ENCODE measurements around the gene HOATZ. TPM values are rescaled to one million over a fixed set of nuclear protein-coding genes. Genes with fewer than 3 reads are reported as not detected.

The HOATZ gene
- total and polyA plus RNA-seq, 2 of the 13 experiments (the other 11 are each of a cell fraction or from before 2014, with no cell fraction given), result not detected

- TF ChIP-seq NFAT5 (CRISPR knock-in tag; IDR thresholded peaks at IDR 0.05), result no peak
- TF ChIP-seq HNRNPL (IDR thresholded peaks at IDR 0.05; ENCODE audit: low read depth, low read length), result no peak
- no peak for TF ChIP-seq REL (CRISPR knock-in tag; conservative IDR thresholded peaks at IDR 0.05)
- TF ChIP-seq CREB1 (IDR thresholded peaks at IDR 0.05), result 0 out of 2 replicates have a peak, but pooled peaks have one; percentile 8
- TF ChIP-seq CREB1 (CRISPR knock-in tag; IDR thresholded peaks at IDR 0.05), result no peak
- no peak for TF ChIP-seq GRHL1 (CRISPR knock-in tag; conservative IDR thresholded peaks at IDR 0.05)
Measured at GRCh38 chr11:111586388-111586831, 71.8 kb downstream of the HOATZ start (continued).

MicroRNAs encoded within 50 kb of the gene (microRNA counts, 767-probe panel; counts per million panel counts)
- not detected for microRNA hsa-miR-34b-3p
- microRNA hsa-miR-34c-3p, result not detected
- not detected for microRNA hsa-miR-34c-5p

Small RNA genes lying within 50 kb of the gene (microRNA-seq; reads per million reads assigned to microRNA genes)
- 0.68 reads per million for gene MIR34B
- 6.3 reads per million, percentile 37 among the genes with 10 or more reads in this experiment for gene MIR34C

Small RNA genes lying within 50 kb of the gene (small RNA-seq; reads per million reads assigned to genes)
- gene MIR34B (ENCODE audit: insufficient read depth in 2 of 3, insufficient read length in 3 of 3, low read depth in 2 of 3, low replicate concordance in 1 of 3) (0 reads per million in 3 experiments), gene MIR34C (ENCODE audit: insufficient read depth in 2 of 3, insufficient read length in 3 of 3, low read depth in 2 of 3, low replicate concordance in 1 of 3) (0 reads per million in 3 experiments)

Other genes with a start within 250 kb of the HOATZ start
- gene POU2AF3, start 216.2 kb upstream of the HOATZ start, total RNA-seq (2016; rRNA removed; fragmentation: Illumina TruSeq; extraction: Trizol), result 4.9 and 7.8 TPM in 2 replicates
- gene POU2AF3, start 216.2 kb upstream of the HOATZ start, polyA plus RNA-seq (2011; rRNA removed), result 70.7 and 71.2 TPM in 2 replicates
- gene POU2AF1, start 135.5 kb upstream of the HOATZ start, total RNA-seq (2016; rRNA removed; fragmentation: Illumina TruSeq; extraction: Trizol), result 1.8 and 1.9 TPM in 2 replicates
- 3.6 and 5.3 TPM in 2 replicates for gene POU2AF1, start 135.5 kb upstream of the HOATZ start, polyA plus RNA-seq (2011; rRNA removed)
- not detected in 2 replicates for gene BTG4, start 2.4 kb upstream of the HOATZ start, total RNA-seq (2016; rRNA removed; fragmentation: Illumina TruSeq; extraction: Trizol)
- not detected in 2 replicates for gene BTG4, start 2.4 kb upstream of the HOATZ start, polyA plus RNA-seq (2011; rRNA removed)
- not detected in 2 replicates for gene LAYN, start 25.9 kb downstream of the HOATZ start, total RNA-seq (2016; rRNA removed; fragmentation: Illumina TruSeq; extraction: Trizol)
- gene LAYN, start 25.9 kb downstream of the HOATZ start, polyA plus RNA-seq (2011; rRNA removed), result 0.17 and 0.29 TPM in 2 replicates
- gene SIK2, start 87.7 kb downstream of the HOATZ start, total RNA-seq (2016; rRNA removed; fragmentation: Illumina TruSeq; extraction: Trizol), result 8.1 and 11.0 TPM in 2 replicates
- 11.5 and 15.4 TPM in 2 replicates for gene SIK2, start 87.7 kb downstream of the HOATZ start, polyA plus RNA-seq (2011; rRNA removed)